GM20431 (cell line): ENCODE measurements around the gene NHP2.

Experiments
- in situ Hi-C: fragments of 300-500 bp; cut with MseI, MboI; formaldehyde crosslinking; loops from one replicate; pipeline ENCODE4 v1.15.0; 2020; ENCODE audit warnings: low sequenced_read_pairs; ENCODE audit not compliant: unreplicated experiment

NHP2 gene

DNA sequence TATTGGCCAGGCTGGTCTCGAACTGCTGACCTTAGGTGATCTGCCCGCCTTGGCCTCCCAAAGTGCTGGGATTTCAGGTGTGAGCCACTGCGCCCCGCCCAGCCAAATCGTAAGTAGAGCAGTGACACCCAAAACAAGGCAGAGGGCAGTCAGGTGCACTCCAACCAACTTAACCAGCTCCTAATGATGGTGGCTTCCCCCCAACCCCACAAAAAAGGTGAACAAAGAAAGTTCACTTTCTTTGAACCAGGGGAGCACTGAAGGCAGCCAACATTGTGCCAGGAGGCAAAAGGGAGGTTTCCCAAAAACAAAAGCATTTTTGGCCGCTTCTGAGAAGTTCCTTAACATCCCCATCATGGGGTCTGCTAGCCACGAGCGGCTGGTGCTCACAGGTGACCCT is 23.9 kb upstream of the NHP2 start:
- in situ Hi-C loops, result no loop called here

DNA sequence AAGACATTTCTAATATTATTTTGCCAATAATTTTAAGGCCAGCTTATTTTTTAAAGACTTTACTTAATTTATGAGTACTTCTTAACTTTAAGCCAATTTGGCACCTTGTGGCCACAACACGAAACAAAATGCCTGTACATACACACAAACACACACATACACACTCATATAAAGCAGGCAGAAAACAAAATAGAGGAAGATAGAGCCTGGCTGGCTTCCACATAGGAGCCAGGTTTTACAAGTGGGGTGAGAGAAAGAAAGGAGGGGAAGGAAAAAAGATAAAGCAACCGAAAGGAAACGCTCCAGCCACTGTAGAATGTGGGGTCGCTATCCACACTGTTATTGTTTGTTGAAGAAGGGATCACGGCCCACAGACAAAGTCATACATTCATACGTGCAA is 23.1 kb upstream of the NHP2 start:
- in situ Hi-C loops, result no loop called here

DNA sequence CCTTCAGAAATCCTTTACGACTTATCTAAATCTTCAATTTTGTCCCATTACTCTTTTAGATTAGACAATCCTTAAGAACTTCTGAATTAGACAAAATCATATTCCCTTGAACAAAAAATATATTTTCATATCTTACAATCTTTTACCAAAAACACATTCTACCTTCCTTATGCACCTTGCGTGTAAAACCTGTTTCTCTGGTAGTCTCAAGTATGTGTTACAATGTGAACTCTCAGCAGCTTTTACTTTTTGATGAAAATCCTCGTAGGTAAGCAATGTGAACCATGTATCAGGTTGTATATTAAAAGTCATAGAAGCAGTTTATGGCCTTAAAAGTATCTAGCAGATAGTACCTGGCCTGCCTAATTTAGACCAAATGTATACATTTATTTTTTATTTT is 20.8 kb upstream of the NHP2 start:
- in situ Hi-C loops, result loop anchor here (25.0 kb wide), 1 partner anchor 212 kb away; no protein-coding TSS in a partner anchor

DNA sequence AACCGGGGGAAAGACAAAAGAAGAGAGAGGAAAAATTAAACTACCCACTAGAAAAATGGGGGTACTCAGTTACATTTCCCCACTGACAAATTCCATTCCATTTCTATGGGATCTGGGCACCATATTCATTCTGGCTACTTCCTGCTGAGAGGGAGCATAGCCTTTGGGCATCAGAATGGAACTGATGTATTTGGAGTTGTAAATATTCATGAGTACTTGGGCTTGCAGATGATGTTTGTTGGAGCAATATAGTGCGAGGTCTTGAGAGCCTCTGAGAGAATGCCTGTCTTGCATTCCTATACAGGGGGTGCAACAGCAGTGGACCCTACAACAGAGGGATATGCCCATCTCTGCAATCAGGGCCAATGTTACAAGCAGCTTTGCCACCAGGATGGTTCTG is 16.8 kb upstream of the NHP2 start:
- in situ Hi-C loops, result loop anchor here (25.0 kb wide), 1 partner anchor 208 kb away; no protein-coding TSS in a partner anchor

DNA sequence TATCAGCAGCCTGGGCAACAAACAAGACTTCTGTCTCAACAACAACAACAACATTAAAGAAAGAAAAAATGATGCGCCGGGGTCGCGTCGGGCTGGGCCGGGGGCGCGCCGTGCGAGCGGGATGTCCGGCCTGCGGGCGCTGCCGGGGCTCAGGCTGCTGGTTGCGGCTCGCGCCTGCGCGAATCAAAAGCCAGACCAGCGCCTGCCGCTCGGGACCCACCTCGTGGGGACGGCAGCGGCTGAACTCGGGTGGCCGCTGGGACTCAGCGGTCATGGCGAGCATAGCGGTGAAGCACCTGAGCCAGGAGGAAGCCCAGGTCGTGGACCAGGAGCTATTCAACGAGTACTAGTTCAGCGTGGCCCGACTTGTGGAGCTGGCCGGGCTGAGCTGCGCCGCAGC is 11.9 kb upstream of the NHP2 start:
- in situ Hi-C loops, result loop anchor here (25.0 kb wide), 1 partner anchor 203 kb away; no protein-coding TSS in a partner anchor

DNA sequence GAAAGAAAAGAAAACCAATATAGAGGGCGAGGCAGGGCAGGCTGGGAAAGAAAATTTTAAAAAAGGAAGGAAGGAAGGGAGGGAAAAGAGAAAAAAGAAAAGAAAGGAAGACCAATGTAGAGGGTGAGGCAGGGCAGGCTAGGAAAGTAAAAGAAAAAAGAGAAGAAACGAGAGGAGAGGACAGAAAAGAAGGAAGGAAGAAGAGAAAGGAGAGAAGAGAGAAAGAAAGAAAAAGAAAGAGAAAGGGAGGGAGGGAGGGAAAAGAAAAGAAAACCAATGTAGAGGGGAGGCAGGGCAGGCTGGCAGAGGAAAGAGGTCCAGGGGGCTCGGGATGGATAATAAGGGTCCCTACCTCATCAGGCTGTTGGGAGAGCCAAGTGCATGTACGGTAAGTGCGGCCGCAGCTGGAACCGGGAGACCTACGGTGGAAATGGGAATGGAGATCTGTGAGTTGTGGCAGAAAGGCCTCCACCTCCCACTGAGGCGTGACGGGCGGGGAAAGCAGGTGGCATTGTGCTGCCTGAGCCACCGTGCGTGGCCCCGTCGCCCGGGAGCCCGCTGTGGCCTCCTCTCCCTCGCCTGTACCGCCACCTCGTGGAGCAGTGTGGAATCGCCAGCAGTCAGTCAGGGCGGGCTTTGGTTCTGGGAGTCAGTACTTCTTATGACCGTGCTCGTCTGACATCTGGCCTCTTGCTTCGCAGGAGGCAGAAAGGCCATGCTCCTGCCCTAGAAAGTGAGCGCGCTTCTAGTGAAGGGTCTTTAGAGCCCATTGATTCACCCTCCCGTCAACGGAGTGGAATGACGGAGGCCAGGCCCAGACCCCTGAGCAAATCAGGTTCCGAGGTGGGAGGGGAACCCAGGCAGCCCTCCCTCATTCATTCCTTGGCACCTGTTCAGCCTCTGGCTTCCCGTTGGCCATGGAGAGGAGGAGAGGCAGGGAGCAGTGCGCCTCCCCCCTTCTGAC is 10.4 kb upstream of the NHP2 start:
- in situ Hi-C loops, result loop anchor here (25.0 kb wide), 1 partner anchor 202 kb away; no protein-coding TSS in a partner anchor

DNA sequence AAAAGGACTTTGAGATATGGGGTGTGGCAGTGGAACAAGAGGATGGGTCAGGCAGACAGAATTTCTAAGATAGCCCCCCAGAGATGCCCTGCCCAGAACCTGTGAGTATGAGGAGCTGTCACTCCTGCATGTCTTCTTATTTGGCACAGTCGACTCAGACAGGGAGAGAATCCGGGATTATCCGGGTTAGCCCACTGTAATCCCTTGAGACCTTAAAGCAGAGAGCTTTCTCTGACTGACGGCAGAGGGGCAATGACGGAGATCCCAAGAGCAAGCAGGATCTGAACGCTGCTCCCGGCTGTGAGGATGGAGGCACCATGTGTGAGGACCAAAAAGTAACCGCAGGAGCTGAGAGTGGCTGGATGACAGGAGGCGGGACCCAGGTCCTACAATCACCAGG is 8.8 kb upstream of the NHP2 start:
- in situ Hi-C loops, result loop anchor here (25.0 kb wide), 1 partner anchor 200 kb away; no protein-coding TSS in a partner anchor

DNA sequence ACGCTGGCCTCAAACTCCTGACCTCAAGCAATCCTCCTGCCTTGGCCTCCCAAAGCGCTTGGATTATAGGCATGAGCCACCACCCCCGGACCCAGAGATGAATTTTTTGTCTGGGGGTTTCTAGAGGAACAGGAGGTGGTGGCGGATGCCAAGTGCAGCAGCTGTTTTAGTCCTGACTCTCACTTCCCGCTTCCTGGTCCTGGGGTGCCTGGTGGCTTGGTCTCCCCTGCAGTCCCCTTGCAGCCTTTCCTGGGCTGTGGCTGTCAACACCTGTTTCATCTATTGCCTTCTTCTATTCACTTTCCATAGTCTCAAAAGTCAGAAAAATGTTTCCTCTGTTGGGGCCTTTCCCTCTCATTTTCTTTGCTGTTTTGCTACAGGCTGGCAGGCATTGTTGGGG is 6.5 kb upstream of the NHP2 start:
- in situ Hi-C loops, result loop anchor here (25.0 kb wide), 1 partner anchor 198 kb away; no protein-coding TSS in a partner anchor

DNA sequence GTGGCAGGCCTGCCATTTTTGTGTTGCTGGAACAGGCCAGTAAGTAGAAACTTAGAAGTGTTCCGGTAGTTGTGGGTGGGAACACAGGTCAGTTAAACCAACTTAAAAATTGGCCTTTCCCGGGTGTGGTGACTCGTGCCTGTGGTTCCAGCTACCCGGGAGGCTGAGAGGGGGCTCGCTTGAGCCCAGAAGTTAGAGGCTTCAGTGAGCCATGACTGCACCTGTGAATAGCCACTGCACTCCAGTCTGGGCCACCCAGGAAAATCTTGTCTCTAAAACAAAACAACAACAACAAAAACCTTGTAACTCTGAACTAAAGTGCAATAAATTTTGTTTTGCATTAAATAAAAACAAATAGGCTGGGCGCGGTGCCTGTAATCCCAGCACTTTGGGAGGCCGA is 1.4 kb upstream of the NHP2 start:
- in situ Hi-C loops, result loop anchor here (25.0 kb wide), 1 partner anchor 193 kb away; no protein-coding TSS in a partner anchor

DNA sequence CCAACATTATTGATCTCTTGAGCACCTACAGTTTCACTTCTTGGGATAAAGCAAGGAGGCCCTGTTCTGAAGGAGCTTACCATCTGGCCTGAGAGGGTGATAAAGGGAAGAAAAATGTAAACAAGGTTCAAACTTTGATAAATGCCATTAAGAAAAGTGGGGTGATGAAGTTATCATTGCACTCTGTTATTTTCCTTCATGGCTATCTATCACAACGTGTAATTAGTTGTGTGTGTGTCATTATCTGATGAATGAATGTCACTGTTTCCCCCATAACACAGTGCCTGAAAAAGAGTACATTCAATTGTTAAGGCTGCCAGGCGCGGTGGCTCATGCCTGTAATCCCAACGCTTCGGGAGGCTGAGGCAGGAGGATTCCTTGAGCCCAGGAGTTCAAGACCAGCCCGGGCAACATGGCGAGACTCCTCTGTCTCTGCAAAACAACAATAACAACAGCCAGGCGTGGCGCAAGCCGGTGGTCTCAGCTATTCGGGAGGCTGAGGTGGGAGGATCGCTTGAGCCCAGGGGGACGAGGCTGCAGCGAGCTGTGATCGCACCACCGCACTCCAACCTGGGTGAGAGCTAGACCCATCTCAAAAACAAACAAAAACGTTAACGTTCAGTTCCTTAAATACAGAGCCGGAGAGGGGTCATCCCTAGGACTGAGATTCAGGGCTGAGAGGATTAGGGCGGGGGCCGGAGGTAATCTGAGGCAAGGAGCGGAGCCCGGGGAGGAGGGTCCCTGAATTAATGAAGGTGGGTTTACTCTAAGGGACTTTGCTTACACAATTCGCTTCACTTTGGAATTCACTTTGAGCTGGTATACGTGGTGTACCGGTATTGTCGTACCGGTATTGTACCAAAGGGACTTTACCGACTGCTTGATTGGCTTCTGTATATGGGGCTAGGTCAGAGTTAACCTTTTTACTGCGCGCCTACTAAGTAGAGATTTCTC is 917 bp downstream of the NHP2 start:
- in situ Hi-C loops, result loop anchor here (25.0 kb wide), 1 partner anchor 190 kb away; no protein-coding TSS in a partner anchor

DNA sequence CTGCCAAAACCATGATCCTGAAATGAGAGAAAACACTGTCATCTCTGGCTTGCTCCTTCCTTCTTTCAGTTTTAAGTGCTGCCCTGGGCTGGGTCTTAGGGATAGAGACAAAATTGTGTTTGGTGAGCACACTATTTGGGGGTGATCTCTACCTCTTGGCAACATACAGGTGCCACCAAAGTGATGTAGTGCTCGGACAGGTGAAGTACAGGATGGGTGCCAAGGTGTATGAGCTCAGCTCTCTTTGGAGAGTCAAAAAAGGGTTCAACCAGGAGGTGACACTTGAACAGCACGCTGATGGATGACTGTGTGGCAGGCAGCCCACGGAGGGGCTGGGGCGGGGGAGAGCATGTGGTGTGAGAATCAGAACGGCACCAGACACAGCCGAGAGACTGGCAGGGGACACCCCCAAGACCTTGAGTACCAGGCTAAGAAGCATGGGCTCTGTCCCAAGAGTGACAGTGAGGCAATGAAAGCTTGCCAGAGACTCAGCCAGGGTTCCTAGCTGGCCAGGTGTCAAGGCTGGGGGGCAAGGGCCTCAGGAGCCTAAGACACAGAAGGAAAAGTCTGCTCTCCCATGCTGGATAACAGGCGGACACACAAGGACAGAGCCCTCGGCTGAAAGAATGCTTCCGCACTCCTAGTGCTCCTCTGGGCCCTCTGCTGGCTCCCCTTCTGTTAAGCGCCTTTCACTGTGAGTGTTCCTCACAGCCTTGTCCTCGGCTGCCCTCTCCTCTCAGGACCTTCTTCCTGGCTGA is 2.5 kb downstream of the NHP2 start:
- in situ Hi-C loops, result loop anchor here (25.0 kb wide), 1 partner anchor 189 kb away; no protein-coding TSS in a partner anchor

DNA sequence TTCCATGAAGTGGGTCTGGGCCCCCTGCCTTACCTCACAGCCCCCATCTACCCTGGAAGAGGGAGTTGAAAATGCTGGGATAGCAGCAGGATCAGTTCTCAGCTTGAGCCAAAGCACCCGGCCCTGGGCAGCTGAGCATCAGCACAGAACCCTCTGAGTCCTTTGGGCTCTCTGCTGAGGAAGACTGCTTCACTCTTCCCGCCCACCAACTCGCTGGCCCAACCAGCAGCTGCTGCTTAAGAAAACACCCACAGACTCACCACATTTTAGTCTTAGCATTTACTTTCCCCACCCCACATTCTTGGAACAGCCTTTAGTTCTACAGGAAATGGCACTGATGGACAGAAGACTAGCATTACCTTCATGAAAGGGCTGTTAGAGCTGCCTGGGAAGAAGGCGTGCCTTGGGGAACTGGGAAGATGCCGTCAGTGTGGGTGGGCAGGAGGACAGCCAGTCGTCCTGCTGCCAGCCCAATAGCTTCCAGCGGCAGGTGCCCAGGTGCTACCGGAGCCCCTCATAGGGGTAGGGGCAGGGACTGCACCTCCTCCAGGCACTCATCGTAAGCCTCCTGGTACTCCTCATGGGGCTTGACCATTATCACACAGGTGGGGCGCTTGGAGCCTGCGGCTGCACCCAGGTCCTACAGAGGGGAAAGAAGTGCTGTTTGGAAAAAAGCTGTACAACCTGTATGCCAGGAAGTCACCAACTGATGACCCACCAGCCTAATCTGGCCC is 4.3 kb downstream of the NHP2 start:
- in situ Hi-C loops, result loop anchor here (10.0 kb wide), 1 partner anchor 75 kb away; no protein-coding TSS in a partner anchor

DNA sequence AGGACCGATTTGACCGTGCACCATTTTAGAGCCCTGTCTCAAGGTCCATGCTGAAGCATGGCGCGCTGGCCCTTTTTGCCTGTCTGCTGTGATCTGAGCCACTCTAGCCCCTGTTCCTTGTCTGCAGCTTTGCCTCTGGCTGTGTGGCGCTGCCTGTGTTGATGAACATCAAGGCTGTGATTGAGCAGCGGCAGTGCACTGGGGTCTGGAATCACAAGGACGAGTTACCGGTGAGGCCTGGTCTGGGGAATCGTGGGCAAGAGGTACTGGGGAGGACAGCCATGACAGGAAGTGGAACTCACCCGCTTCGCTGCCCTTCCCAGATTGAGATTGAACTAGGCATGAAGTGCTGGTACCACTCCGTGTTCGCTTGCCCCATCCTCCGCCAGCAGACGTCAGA is 6.3 kb downstream of the NHP2 start:
- in situ Hi-C loops, result loop anchor here (10.0 kb wide), 1 partner anchor 73 kb away; no protein-coding TSS in a partner anchor

DNA sequence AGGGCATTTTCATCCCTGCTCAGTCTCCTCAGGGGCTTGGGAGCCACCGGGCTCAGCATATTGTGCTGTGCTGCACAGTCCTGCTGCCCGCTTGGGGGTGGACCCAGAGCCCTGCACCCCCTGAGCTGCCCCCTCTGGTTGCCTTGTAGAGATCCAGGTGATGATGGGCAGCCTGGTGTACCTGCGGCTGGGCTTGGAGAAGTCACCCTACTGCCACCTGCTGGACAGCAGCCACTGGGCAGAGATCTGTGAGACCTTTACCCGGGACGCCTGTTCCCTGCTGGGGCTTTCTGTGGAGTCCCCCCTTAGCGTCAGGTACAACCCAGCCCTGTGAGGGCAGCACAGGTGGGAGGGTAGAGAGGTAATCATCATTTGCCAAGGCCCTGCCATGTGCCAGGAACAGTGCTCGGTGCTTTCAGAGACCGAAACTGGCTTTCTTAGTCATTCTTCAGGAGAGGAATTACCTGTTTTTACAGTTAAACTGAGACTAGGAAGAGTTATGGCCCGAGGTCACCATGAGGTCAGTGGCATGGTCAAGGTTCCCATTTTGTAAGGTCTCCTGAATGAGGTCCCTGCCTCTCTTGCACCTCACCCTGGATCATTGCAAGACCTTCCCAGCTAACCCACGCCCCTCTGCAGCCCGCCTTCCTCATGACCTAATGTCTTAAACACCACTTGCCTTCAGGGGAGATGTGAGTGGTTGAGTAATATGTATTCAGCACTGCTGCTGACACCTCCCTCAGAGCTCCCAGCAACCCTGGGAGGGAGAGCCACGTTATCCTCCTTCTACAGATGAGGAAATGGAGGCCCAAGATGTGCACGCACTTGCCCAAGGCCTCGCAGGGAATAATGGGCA is 7.5 kb downstream of the NHP2 start:
- in situ Hi-C loops, result loop anchor here (10.0 kb wide), 1 partner anchor 71 kb away; no protein-coding TSS in a partner anchor

DNA sequence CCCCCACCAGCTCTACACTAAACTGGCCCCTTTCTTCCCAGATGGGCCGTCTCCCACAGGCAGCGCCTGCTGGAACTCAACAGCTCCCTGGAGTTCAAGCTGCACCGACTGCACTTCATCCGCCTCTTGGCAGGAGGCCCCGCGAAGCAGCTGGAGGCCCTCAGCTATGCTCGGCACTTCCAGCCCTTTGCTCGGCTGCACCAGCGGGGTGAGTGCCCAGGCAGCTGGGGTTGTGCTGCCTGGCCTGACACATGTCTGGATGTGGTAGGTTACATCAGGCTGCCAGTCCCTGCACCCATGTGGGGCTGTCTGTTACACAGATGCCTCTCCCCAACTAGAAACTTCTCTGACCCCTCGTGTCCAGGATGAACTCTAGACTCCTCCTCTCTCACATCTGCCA is 9.8 kb downstream of the NHP2 start:
- in situ Hi-C loops, result loop anchor here (10.0 kb wide), 1 partner anchor 69 kb away; no protein-coding TSS in a partner anchor

DNA sequence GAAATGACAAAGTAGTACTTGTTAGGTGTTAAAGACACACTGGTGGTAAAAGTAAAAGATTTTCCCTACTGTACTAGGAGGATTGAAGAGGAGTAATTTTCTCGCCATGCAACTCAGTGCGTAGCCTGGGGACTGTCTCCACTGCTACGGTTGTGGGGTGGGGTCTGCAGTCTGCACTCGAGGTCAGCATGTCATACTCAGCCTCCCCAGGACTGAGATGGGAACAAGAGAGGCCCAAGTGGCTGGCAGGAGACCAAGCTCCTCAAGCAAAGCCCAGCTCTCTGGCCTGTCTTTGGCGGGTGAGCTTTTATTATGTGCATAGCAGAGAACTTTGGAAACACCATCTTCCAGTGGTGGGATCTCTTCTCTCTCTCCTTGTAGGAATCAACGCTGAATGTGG is 10.4 kb downstream of the NHP2 start:
- in situ Hi-C loops, result loop anchor here (10.0 kb wide), 1 partner anchor 68 kb away; no protein-coding TSS in a partner anchor

DNA sequence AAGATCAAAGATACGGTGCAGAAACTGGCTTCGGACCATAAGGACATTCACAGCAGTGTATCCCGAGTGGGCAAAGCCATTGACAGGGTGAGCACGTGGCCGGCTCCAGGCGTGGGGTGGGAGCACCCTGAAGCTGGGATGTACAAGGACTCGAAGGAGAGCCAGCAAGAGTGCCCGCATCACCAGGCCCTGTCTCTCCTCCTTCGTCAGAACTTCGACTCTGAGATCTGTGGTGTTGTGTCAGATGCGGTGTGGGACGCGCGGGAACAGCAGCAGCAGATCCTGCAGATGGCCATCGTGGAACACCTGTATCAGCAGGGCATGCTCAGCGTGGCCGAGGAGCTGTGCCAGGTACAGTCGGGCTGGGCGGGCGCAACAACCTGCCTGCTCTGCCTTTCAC is 11.0 kb downstream of the NHP2 start:
- in situ Hi-C loops, result loop anchor here (10.0 kb wide), 1 partner anchor 68 kb away; no protein-coding TSS in a partner anchor
